Renal cortical epithelial cell (primary cell): ENCODE results near the gene PMS2. TPM values are rescaled to one million over a fixed set of nuclear protein-coding genes. Genes with fewer than 3 reads are reported as not detected.
"Not testable (repeated sequence)": the region's sequence is repeated elsewhere in the genome, so short reads cannot be mapped to it uniquely, and the experiment has no call there.

ENCODE experiments used
- DNase-seq: peaks from one replicate; pipeline ENCODE4 v3.0.0-alpha.2; 2011; ENCODE audit warnings: low read depth
- total RNA-seq: library from RNA; depleted of rRNA; stranded (reverse); fragments of >200 nt; gene quantifications from 2 replicates; pipeline ENCODE4 v1.2.3, GENCODE V29; 2014

The PMS2 gene
- total RNA-seq, 1 donor from 2014 or later, result 35.2 TPM

GRCh38 chr7:5924180-5924579, 84.7 kb downstream of the PMS2 start:
- not testable (repeated sequence) for DNase-seq

Other genes starting within 250 kb of the PMS2 start
- 27.4 and 40.6 TPM in 2 replicates for gene RNF216, start 227.4 kb downstream of the PMS2 start, total RNA-seq
- not detected in 2 replicates for gene OCM, start 128.3 kb downstream of the PMS2 start, total RNA-seq
- gene CCZ1, start 110.3 kb downstream of the PMS2 start, total RNA-seq, result 41.9 and 46.5 TPM in 2 replicates
- 0.17 and 1.4 TPM in 2 replicates for gene RSPH10B, start 38.4 kb downstream of the PMS2 start, total RNA-seq
- 56.6 and 101 TPM in 2 replicates for gene AIMP2, start 223 bp upstream of the PMS2 start, total RNA-seq
- gene ANKRD61, start 22.3 kb upstream of the PMS2 start, total RNA-seq, result 0.15 TPM in 1 of 2 replicates, not detected in the other
- 121 and 230 TPM in 2 replicates for gene EIF2AK1, start 50.1 kb upstream of the PMS2 start, total RNA-seq
- 3.0 and 9.3 TPM in 2 replicates for gene USP42, start 95.9 kb upstream of the PMS2 start, total RNA-seq